Thoracic aorta (tissue), 2 donors: ENCODE results near the gene GDPD5. TPM values are rescaled to one million over a fixed set of nuclear protein-coding genes. Genes with fewer than 3 reads are reported as not detected.

Experiments used
- ATAC-seq: fragments of 150-250 bp; one replicate; pipeline ENCODE4 v1.8.0; 2017; ENCODE audit warnings: low read depth; ENCODE audit not compliant: insufficient number of reproducible peaks, low FRiP score
- DNase-seq: peaks from one replicate; pipeline ENCODE4 v3.0.0-alpha.2; 2020; ENCODE audit warnings: low spot score
- H3K27ac ChIP-seq, 2 donors: fragments of 200-600 bp; sonication (generic); 1 replicate in 1 of 2; 2 replicates in 1 of 2; pipeline ENCODE4 v1.5.1; 2016; ENCODE audit warnings: mild to moderate bottlenecking in 2 of 2, moderate library complexity in 2 of 2
- H3K27me3 ChIP-seq: fragments of 200-600 bp; sonication (generic); replicated peaks from 2 replicates; pipeline ENCODE4 v1.6.0; 2016; ENCODE audit warnings: mild to moderate bottlenecking; ENCODE audit not compliant: insufficient read depth
- H3K36me3 ChIP-seq: fragments of 200-600 bp; sonication (generic); one replicate; pipeline ENCODE4 v1.5.1; 2016
- H3K4me1 ChIP-seq, 2 donors: fragments of 200-600 bp; sonication (generic); 1 replicate in 1 of 2; 2 replicates in 1 of 2; pipeline versions ENCODE4 v1.5.1 to v1.6.0; 2016; ENCODE audit warnings: low read depth in 2 of 2, mild to moderate bottlenecking in 1 of 2; ENCODE audit not compliant: control insufficient read depth in 1 of 2
- H3K4me3 ChIP-seq: fragments of 200-600 bp; sonication (generic); 2 replicates; pipeline ENCODE4 v1.5.1; 2016; ENCODE audit warnings: mild to moderate bottlenecking
- H3K9me3 ChIP-seq: fragments of 200-600 bp; sonication (generic); 2 replicates; pipeline ENCODE4 v1.5.1; 2016
- total RNA-seq, 2 donors: library from RNA; depleted of rRNA; stranded (reverse); fragments of >200 nt; gene quantifications; one replicate each; pipeline versions ENCODE4 v1.1.0 to v1.2.3, GENCODE V29; 2016
- TF ChIP-seq, protein P1 (sequence below): fragments of 200-600 bp; sonication (generic); IDR thresholded peaks from one replicate; pipeline ENCODE4 v1.5.1; 2019; ENCODE audit warnings: antibody characterized with exemption

Gene GDPD5
- total RNA-seq, 2 donors from 2014 or later: 30.8 to 34.9 TPM

DNA sequence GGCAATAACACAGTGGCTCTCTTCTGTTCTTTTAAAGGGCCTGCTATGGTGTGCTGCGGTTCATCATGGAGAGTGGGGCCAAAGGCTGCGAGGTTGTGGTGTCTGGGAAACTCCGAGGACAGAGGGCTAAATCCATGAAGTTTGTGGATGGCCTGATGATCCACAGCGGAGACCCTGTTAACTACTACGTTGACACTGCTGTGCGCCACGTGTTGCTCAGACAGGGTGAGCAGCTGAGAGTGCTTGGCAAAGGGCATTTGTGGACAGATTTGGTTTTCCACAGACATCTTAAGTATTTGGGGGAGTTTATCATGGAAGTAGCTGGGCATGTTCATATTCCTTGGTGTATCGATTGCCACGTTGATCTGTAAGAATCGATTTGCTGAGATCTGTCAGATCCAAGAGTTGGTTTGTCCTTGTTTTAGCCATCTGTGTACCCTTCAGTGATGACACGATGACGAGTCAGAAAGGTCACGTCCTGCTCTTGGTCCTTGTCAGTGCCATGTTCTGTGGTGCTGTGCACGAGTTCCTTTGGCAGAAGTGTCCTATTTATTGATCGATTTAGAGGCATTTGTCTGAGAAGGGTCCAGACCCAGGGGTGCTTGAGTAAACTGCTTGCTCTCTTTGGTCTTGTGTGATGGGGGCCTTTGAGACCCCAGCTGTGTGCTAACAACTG lies 121.6 kb downstream of the GDPD5 start:
- no peaks in the 10 kb centered on the region for H3K27me3 ChIP-seq
- ATAC-seq (no peak), DNase-seq (no peak)
- peaks cover 47% of the 10 kb centered on the region for H3K36me3 ChIP-seq
- TF ChIP-seq, protein P1, sequence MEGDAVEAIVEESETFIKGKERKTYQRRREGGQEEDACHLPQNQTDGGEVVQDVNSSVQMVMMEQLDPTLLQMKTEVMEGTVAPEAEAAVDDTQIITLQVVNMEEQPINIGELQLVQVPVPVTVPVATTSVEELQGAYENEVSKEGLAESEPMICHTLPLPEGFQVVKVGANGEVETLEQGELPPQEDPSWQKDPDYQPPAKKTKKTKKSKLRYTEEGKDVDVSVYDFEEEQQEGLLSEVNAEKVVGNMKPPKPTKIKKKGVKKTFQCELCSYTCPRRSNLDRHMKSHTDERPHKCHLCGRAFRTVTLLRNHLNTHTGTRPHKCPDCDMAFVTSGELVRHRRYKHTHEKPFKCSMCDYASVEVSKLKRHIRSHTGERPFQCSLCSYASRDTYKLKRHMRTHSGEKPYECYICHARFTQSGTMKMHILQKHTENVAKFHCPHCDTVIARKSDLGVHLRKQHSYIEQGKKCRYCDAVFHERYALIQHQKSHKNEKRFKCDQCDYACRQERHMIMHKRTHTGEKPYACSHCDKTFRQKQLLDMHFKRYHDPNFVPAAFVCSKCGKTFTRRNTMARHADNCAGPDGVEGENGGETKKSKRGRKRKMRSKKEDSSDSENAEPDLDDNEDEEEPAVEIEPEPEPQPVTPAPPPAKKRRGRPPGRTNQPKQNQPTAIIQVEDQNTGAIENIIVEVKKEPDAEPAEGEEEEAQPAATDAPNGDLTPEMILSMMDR: no peak
- peaks cover 5 to 23% of the 10 kb centered on the region in 2 donors for H3K4me1 ChIP-seq
- no peak overlapping the region for H3K27ac ChIP-seq
- no peaks in the 10 kb centered on the region for H3K9me3 ChIP-seq
- no peak overlapping the region for H3K4me3 ChIP-seq

DNA sequence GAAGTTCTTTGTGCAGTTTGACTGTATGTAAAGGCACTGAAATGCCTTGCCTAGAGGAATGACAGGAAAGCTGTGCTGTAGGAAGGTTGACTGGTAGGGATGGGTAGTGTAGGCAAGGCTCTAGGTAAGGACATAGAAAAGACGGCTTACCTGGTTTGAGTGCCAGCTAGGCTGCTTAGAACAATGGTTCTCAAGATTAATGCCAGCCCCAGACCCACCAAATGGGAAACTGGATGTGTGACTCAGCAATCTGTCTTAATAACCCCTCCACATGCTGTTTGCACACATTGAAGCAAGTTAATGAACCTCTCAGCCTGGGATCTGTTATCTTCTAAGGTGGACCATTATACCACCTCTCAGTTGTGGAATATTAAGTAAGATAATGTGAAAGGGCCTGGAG lies 122.7 kb downstream of the GDPD5 start:
- Histone ChIP-seq H3K4me1 (peaks cover 5 to 23% of the 10 kb centered on the region in 2 donors), H3K4me3 (no peak overlapping the region), H3K27ac (no peak overlapping the region), H3K27me3 (no peaks in the 10 kb centered on the region), H3K36me3 (peaks cover 47% of the 10 kb centered on the region), H3K9me3 (no peaks in the 10 kb centered on the region)
- DNase-seq: no peak
- no peak for ATAC-seq
- TF ChIP-seq, protein P1: no peak

DNA sequence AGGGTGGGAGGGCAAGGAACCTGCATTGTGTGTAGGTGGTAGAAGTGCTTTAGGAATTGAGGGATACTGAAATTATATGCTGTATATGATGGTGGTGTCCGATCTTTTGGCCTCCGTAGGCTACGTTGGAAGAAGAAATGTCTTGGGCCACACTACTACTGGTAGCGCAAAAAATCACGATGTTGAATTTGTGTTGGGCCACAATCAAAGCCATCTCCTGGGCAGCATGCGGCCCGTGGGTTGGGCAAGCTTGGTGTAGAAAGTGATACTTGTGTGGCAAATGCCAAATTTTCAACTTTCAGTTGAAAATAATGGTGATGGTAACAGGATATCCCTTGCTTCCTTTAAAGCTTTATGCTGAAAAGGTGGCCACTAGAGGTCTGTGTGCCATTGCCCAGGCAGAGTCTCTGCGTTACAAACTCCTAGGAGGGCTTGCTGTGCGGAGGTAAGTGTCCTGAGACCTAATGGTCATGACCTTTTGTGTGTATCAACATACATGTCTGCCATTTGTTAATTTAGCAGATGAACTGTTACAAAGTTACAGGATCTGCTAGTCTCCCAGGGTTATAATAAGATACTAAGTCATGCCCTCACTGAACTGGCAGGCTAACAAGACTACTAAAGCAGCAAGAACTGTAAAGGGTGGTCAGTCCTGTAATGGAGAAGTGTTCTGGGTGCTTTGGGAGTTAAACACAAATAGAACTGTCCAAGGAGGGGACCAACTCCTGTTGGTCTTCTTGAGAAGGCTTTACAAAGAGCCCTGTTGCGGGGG lies 123.6 kb downstream of the GDPD5 start:
- Histone ChIP-seq H3K36me3 (peaks cover 47% of the 10 kb centered on the region), H3K9me3 (no peaks in the 10 kb centered on the region), H3K27ac (no peak overlapping the region), H3K4me1 (peaks cover 5 to 23% of the 10 kb centered on the region in 2 donors), H3K4me3 (no peak overlapping the region), H3K27me3 (no peaks in the 10 kb centered on the region)
- ATAC-seq: no peak
- no peak for DNase-seq
- TF ChIP-seq, protein P1: no peak

DNA sequence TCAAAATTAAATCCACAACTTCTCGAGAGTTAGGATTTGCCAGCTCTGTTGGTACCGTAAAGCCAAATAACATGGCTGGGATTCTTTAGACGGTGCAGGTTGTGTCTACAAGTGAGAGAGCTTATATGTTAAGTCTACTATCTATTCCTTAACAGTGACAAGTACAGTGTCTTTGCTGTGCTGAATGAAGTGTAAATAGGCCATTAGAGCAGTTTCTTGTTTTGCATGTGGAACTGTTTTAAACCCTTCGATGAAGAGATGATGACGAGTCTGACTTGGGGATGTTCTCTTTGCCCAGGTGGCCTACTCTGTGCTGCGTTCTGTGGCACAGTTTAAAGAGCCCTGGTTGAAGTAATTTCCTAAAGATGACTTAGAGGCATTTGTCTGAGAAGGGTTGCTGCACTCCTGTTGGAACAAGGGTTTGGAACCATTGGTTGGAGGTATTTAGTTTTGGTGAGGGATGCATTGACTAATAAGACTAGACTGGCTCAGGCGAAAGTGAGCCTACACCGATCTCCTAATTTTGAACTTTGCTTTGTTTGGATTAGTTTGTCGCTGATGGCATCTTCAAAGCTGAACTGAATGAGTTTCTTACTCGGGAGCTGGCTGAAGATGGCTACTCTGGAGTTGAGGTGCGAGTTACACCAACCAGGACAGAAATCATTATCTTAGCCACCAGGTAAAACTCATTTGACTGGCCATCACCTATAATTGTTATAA lies 125.4 kb downstream of the GDPD5 start:
- no peak for ATAC-seq
- Histone ChIP-seq H3K4me1 (peaks cover 5 to 23% of the 10 kb centered on the region in 2 donors), H3K9me3 (no peaks in the 10 kb centered on the region), H3K27ac (peak overlapping the region; percentile 87 to 96), H3K4me3 (peak overlapping the region; percentile 82), H3K36me3 (peaks cover 35% of the 10 kb centered on the region), H3K27me3 (no peaks in the 10 kb centered on the region)
- TF ChIP-seq, protein P1: no peak
- DNase-seq: no peak
